Endothelial cell of hepatic sinusoid (primary cell): ENCODE results near the gene ABCA13.

Source experiments
- in situ Hi-C: cut with HindIII; loops from 2 replicates; pipeline ENCODE4 v1.10.0; 2017; ENCODE audit warnings: low sequenced_read_pairs

ABCA13 gene

GRCh38 chr7:48420206-48420605 is 248.9 kb downstream of the ABCA13 start:
- in situ Hi-C loops = no loop called here

DNA sequence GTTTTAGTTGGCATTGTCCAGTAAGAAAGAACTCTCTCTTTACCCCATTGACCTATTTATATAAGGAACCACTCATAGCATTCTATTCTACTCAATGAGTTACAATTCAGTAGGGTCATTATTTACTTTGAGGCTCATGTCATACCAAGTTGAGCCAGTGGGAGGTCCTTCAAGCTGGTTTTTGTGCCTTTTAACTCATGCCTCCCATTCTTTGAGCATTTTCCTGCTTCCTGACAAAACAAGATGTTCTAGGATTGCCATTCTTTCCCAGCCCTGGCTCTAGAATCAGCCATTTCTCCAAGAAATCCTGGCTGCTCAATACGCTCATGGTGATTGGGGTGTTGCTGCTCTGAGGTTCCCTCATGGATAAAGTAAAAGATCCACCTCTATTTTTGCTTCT is 250.1 kb downstream of the ABCA13 start:
- in situ Hi-C loops = no loop called here

GRCh38 chr7:48424731-48425130 is 253.5 kb downstream of the ABCA13 start:
- in situ Hi-C loops = no loop called here

DNA sequence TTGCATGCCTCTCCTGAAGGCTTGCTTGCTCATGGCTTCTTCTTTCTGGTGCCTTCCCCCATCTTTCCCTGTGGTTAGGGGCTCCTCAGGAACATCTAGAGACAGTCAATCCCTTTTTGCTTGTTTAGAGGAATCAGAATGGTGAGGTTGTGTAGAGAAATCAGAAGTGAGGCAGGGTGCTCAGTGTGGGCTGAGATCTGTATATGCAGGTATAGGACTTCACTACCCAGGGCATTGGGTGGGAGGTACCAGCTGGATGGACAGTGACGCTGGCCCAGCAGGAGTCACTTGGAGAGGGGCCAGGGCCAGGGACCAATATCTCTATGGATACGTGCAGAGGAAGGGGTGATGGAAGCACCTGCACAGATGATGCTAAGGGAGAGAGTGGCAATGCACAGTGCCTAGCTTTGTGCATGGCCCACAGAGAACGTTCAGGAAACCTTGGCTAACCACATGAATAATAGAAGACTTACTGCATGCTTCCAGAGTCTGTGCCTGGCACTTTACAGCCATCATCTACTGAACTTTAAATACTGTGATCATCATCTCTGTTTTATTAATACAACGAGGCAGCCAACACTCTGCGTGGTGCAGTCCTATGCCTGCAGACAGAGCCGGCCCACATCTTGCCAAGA is 255.2 kb downstream of the ABCA13 start:
- in situ Hi-C loops = no loop called here

DNA sequence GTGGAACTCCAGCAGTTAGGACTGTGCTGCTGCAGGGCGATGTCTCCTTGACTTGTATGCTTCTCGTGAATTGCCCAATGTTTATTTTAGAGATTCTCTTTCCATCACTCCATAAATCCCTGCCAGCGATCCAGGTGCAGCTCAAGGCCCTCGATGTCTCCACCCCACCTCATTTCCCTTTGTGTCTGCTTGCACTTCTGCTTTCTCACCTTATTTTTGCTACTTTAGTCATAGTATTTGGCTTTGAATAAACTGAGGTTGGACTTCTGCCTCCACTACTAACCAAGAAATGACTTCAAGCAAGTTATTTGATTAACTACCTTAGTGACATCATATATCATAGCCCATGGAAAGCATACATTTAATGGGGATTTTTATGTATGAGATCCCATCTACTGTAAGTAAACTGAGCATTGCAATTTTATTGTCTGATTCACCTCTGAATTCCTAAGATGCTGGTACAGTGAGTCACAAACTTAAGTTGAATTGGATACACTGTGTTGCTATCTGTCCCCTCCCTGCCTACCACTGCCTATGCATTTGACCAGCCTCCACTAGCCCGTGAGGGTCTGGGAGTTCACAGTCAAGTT is 255.8 kb downstream of the ABCA13 start:
- in situ Hi-C loops = no loop called here

- in situ Hi-C loops = no loop called here
Observed at GRCh38 chr7:48427671-48428070, 256.4 kb downstream of the ABCA13 start.

DNA sequence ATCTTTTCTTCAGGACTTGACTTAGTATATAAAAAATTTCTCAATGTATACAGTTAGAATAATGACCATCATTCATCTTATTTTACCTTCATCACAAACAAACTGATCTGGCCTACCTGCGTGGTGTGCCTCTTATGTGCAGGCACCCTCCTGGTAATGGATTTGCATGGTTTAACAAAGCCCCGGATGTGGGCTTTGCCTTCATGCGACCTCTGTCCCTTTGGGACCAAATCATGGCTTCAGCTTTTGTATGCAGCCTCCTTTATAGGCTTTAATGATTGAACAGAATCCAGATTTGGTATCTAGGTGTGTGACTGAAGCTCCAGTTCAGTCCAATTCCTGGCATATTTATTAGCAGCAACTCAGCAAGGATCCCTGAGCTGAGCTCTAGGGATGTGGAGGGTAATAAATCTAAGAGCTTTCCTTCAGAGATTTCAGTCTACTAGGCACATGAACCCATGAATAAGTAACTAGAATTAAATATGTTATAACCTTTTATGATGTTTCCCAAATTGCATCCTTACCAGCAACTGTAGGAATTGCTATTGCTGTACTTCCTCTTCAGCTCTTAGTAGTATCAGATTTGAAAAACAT is 256.9 kb downstream of the ABCA13 start:
- in situ Hi-C loops = no loop called here

GRCh38 chr7:48429117-48429516 is 257.9 kb downstream of the ABCA13 start:
- in situ Hi-C loops = no loop called here

- in situ Hi-C loops = no loop called here
Observed at GRCh38 chr7:48438206-48438605, 266.9 kb downstream of the ABCA13 start.

DNA sequence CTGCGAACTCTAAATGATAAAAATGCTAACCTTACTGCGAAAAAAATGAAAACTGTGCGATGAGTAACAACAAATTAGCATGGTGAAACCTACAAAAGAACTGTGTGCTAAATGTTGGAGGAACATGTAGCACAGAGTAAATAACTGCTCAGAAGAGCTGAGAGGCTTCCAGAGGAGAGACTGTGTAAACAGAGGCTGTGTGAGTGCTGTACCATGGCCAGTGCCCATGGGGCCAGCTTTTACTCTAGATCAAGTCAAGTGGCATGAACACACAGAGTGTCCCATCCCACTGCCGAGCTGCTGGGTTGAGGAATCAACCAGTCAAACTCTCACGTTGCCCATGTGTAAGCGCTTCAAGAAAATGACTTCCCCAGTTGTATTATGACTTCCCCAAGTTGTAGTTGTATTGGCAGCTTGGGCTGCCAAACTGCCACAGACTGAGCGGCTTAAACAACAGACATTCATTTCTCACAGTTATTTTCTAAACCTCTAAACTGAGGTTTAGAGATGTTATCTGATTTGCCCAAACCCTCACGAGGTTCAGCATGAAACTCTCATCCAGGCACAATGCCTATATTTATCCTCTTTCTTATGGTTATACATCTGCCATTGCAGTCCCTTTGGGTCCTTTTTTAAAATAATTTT is 270.7 kb downstream of the ABCA13 start:
- in situ Hi-C loops = no loop called here

- in situ Hi-C loops = no loop called here
Observed at GRCh38 chr7:48443051-48443450, 271.8 kb downstream of the ABCA13 start.

DNA sequence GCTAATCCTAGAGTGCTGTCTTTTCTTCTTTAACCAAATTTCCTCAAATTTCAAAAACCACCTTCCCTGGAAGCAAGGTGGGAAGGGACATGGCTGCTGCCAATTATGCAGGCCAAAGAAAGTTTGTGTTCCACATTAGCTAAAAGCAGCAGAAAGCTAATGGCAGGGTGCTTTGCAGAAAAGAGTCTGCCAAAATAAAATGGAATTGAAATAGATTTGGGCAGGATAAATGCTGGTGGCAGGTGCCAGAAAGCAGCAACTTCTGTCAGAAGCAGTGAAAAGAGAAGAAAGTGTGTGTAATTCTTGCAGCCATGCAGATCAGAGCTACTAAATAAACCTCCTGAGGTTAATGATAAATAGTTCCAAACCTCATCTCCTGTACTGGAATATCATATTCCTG is 275.5 kb downstream of the ABCA13 start:
- in situ Hi-C loops = no loop called here

DNA sequence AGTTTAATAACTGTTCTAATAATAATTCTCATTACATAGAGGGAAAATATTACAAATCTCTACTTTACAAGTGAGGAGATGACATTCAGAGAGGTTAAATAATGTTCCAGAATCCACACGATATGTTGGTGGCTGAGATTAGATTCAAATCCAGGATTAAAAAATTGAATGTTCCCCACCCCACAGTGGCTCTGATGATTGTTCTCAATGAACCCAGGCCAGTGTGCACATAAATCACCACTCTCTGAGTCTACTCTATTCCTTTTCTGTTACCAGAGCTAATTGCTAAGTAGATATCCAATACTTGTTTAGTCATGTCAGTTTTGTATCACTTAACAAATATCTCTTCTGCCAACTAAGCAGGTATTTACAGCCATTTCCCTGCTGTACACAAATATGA is 281.0 kb downstream of the ABCA13 start:
- in situ Hi-C loops = no loop called here

DNA sequence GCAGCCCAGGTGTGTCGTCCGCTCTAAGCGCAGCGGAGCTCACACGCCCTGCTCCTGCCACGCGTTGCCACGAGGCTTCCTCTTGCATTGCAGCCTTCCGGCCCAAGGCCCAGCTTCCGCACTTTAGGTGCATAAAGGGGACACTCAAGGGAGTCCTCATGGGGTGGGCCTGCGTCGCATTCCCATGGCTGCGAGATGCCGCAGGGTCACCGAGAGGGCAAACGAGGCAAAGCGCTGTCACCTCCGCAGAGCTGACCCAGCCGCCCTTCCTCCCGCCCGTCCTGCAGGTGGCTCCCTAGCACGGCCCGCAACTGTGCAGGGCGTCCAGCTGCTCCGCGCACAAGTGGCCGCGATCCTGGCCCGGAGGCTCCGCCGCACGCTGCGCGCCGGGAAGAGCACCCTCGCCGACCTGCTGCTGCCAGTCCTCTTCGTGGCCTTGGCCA is 283.5 kb downstream of the ABCA13 start:
- in situ Hi-C loops = no loop called here

GRCh38 chr7:48455363-48455762 is 284.1 kb downstream of the ABCA13 start:
- in situ Hi-C loops = no loop called here

DNA sequence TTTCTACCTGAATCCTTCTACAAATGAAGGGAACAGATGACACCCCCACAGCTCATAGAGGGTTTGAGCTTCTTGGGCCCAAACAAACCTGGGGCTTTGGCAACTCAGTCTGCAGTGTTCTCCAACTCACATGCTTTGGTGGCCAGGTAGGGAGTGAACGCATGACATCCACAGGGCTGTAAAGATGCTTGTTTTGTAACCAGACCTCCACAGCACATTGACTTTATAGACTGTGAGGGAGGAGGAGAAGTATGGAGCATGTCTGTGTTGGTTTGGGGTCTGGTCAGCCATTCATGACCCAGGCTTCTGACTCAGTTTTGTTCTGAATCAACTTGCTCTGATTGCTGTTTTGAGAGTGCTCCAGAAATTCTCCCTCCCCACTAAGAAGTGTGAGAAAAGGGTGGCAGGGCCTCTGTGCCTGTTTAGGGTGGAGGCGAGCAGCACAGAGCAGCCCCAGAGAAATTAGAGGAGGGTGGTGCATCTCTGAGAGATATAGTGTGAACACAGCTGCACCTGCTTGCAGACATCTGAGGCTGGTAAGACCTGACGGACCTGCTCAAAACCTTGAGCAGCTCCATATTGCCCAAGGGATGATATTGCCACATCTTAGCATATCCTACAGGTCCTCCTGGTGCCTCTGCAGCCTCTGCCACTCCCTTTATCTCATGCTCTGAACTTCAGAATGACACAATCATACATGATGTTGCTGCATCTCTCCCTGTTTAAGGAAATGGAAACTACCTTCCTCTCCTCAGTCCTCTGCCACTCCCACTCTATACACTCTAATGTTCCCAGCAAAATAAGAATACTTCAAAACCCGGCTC is 287.7 kb downstream of the ABCA13 start:
- in situ Hi-C loops = no loop called here

DNA sequence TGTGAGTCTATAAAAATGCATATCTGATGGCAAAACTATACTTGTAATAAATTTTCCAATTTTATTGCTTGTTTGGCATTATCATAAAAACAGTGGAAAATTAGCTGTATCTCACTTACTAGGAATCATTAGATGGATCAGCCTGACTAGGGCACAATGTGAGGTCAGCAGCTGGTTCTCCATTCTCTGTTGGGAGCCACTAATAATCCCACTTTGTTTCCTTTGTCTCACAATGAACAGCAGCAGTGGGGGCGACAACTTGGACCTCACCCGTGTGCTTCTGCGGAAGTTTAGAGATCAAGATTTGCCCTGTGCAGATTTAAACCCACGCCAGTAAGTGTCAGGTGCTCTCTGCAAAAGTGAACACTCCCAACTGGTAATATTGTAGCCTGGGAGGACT is 295.5 kb downstream of the ABCA13 start:
- in situ Hi-C loops = no loop called here

DNA sequence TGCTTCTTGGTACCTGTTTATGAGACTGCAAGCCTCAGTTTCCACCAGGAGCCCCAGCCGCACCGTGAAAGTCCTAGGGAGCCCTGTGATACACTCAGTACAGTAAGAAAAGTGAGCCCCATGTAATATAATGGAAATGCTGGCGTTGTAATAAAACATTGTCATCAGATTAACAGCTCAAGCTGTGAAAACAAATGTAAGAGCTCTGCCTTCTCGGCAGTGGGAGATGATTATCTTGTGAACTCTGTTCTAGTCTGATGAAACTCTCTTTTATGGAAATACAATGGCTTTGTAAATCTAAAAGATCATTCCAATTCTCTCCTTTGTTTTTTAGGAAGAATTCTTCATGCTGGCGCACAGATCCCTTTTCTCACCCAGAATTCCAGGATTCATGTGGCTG is 299.9 kb downstream of the ABCA13 start:
- in situ Hi-C loops = no loop called here

DNA sequence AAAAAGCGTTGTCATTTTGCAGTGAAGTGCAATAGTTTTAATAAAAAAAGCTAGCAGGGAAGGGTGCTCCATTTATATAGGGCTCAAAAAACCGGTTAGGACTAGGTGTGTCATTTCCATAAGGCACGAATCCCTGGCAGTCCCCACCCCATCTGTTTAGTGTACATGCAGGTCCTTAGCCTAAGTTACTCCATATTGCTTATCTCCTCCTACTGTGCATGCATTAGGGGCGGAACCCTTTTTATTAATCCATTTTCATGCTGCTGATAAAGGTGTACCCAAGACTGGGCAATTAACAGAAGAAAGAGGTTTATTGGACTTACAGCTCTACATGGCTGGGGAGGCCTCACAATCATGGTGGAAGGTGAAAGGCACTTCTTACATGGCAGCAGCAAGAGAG is 301.4 kb downstream of the ABCA13 start:
- in situ Hi-C loops = no loop called here

- in situ Hi-C loops = no loop called here
Observed at GRCh38 chr7:48473205-48473865, 302.1 kb downstream of the ABCA13 start.

DNA sequence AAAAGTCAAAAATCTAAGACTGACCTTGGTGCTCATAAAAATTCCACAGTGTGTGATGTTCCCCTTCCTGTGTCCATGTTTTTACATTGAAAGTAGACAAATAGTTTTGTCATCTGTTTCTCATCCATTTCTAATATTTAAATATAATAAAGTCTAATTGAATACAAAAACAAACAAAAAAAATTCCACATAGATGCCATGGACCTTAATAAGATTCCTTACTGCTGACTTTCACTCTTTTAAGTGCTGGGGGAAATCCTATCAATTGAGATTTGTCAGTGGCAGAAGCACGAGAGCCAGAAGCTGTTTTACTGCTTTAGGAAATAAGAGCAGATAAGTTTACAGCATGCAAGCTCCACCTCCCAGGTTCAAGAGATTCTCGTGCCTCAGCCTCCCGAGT is 310.0 kb downstream of the ABCA13 start:
- in situ Hi-C loops = loop anchor here (5.0 kb wide), 1 partner anchor 69 kb away; no protein-coding TSS in a partner anchor
